GM19328 (cell line): ENCODE data around the gene LHPP.
"Not testable (repeated sequence)": the region's sequence is repeated elsewhere in the genome, so short reads cannot be mapped to it uniquely, and the experiment has no call there.

Source experiments
- ATAC-seq: cut with Tn5 transposase; IDR thresholded peaks from one replicate; pipeline ENCODE4 v1.9.1; 2021; ENCODE audit warnings: mild to moderate bottlenecking, moderate library complexity; ENCODE audit not compliant: unreplicated experiment

Gene LHPP

DNA sequence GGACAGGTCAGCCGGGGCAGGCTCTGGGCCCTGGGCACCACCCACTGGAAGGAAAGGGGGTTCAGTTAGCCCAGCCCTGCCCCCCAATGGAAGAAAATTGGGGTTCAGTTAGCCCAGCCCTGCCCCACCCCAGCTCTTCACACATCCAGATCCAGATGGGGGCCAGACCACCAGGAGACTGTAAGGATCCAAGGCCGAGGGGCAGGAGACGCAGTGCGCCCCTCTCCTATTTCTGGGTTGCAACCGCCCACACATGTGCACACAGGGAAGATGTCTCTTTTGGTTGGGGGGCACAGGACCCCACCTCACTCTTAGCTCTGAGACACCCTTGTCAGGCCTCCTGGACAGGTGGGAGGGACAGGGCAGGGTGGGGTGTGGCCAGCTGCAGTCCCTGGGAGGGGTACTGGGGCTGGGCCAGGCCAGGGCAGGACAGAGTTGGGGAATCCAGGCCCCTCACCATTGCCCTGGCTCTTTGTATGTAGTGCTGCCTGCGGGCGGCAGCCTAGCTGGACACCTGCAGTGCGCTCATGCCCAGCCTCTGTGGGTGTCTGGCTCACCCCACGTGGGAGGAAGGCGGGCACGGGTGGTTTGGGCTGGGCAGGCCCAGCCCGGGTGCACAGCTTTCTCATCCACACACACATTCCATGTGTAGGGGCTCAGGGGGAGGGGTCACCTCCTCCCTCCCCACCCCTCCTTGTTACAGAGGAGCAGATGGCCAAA lies 141.2 kb downstream of the LHPP start:
- ATAC-seq = no peak

DNA sequence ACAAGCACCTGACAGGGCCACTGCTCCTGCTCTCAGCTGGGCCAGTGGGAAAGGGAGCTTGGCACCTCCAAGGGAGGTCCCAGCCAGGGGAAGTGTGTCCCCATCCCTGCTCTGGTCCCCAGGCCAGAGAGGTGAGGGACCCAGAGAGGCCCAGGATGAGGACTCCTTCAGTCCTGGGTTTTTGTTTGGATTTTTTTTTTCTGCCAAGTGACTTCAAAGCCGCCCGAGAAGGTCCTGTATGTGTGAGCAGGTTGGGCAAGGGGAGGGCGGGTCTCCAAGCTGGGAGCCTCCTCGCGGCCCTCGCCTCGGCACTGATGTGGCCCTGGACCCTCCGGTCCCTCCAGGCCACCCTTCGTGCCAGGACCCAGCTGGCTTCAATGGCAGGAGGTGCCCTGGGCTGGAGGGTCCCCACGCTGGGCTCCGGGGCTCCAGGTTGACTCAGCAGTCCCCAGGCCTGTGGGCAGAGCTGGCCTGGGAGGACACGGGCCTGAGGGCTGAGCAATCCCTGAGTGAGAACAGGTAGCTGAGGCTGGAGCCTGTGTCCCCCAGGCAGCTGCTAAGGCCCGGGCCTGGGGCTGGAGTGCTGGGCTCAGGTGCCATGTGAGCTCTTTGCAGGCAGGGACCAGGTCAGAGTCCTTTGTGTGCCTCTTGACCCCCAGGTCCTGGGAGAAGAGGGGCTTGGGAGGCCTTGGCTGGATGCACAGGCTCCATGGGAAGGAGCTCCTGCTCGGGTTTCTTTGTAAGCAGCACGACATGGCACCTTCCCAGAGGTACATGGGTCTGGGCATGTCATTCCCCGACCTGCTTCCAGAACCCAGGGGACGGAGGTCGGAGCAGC lies 142.0 kb downstream of the LHPP start:
- ATAC-seq = no peak

DNA sequence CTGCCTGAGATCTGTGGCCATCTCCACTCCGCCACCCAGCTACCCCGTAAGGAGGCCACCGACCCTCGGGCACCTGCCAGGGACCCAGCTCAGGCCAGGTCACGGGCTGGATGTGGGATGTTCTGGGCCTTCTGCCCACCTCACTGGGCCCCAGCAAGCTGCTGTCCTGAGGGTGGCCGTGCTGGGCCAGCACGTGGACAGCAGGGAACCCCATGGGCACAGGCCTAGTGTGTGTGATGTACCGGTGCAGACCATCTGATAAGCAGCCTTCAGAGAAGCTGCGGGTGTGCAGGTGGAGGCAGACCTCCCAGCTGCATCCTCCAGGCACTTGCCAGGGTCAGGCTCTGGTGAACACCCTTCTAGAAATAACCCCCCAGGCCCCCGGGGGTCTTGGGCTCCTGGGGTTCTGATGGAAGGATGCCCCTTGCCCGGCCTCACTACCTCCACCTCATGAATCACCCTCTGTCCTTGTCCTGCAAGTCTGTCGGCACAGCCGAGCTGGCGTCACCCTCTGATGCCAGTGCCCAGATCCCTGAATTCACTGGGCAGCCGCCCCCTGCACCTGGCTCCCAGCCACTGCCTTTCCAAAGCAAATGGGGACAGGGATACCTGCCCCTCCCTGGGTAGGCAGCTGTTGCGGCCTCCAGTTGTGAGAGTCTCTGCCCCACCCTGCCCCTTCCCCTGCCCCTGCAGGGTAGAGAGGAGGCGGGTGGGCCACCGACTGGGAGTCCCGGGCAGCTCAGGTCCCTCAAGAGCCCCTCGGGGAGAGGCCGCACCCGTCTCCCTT lies 142.8 kb downstream of the LHPP start:
- ATAC-seq = no peak

DNA sequence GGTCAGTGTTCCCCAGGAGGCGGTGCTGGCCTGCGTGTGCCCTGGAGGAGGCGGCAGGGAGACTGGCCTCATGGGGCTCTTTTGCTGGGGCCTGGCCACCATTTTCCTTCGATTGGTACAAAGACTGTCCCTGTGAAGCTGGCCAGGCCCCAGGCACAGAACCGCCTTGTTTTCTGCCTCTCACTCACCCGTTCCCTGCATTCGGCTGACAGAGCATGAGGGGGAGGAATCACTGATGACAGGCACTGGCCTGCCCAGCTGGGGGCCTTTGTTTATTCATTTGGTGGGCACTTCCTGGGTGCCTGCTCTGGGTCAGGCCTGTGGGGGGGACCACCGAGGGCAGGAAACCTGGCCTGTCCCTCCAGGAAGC lies 143.4 kb downstream of the LHPP start:
- no peak for ATAC-seq

DNA sequence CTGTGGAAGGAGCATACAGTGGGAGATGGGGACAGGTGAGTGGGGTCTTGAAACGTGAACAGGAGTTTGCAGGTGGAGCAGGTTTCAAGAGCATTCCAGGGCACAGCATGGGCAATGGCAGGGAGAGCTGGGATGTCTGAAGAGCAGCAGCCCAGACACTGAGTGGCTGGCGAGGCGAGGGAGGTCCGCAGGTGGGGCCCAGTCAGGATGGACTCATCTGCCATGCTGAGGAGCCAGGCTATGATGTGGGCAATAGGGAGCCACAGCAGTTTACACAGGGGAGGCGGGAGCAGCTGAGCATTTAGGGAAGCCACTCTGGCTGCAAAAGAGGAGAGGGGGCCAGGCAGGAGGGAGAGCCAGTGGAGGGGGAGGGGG lies 143.8 kb downstream of the LHPP start:
- no peak for ATAC-seq

DNA sequence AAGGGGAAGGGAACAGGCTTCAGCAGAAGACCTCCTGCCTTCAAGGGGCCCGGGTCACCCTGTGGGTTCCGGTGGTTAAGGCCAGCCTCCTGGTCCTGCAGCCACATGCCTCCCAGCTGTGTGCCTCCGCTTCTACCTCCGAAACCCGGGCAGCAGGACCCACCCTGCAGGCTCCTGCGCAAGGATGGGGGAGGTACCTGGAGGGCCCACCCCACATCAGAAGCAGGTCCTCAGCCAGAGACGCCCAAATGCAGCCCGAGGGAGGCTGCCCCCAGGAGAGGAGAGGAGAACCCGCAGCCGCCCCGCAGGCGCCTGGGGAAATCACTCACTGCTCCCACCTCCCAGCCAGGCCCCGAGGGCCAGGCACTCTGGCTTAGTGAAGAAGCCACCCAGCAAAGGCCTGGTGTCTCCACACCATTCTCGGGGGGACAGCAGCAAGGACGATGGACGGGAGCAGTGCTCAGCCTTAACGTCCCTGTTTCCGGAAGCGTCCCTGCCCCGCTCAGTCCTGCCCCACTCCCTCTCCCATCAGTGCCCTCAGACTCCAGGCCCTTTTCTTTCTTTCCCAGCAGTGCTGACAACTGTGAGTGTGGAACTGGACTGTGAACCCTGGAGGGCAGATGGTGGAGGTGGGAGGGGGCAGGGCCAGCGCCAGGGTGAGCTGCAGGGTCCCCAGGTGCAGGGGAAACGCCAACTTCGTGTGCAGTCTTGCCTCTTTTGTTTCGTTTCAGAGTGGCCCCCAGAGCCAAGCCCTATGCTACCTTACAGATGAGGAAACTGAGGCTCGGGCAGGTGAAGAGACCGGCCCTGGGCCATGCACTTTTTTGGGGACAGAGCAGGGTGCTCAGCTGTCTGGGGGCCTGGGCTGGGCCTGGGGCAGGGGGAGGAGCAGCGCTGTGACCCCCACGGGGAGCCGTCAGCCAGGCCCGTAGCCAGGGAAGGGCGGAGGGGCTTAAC lies 144.5 kb downstream of the LHPP start:
- ATAC-seq = no peak

DNA sequence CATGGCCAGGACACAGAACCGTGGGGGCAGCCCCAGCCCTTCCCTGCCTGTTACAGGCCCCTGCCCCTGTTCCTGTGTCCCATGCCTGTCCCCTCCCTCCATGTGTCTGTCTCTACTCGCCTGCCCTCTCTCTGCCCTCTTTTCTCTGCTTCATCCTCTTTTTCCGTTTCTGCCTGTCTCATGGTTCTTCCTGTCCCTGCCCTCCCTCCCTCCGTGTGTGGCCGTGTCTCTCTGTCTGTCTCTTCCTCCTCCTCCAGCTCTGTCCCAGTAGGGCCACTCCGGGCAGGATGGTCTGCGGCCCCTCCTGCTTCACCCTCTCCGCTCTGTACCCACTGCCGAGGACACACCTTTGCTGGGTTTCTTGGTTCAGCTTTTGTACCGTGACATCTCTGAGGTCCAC lies 145.2 kb downstream of the LHPP start:
- ATAC-seq = no peak

DNA sequence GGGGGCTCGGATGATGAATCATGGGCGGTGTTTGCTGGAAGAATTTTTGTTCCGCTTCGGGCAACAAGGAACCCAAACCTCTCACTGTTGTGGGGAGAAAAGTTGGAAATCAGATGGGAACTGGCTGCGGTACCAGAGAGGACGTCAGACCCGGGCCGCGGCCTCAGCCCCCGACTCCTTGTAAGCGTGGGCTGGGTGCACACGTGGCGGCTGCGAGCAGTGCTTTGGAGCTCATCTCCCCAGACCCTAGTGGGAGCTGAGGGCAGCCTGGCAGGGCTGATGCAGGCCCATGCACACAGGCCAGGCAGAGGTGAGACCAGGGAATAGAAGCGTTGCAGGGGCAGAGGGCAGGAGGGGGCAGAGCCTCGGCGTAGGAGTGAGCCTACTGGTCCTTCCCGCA lies 146.1 kb downstream of the LHPP start:
- ATAC-seq = no peak

DNA sequence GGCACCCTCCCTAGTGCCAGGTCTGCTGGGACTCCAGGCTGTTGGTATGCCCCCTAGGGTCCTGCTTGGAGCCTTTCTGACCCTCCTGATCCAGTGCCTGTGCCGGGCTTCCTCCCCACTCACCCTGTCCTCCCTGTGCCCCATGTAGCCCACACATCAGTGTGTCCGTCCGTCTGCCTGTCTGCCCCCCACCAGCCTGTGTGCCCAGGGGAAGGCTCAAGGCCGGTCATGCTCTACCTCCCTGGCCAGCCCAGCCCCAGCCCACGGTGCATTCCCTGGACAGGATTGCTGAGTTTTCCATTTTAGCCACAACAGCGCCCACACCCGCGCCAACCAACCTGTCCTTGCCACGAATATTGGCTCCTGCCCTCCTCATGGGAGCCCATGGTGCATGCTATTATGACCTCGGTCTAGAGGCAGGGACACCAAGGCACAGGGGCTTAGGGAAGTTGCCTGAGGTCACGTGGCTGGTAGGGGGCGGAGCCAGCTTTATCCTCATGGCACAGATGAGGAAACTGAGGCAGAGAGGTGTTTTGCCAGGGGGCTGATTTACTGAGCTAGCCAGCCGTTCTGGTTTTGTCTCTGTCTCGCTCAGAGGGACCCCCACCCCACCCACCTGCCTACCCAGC lies 146.6 kb downstream of the LHPP start:
- ATAC-seq = no peak

DNA sequence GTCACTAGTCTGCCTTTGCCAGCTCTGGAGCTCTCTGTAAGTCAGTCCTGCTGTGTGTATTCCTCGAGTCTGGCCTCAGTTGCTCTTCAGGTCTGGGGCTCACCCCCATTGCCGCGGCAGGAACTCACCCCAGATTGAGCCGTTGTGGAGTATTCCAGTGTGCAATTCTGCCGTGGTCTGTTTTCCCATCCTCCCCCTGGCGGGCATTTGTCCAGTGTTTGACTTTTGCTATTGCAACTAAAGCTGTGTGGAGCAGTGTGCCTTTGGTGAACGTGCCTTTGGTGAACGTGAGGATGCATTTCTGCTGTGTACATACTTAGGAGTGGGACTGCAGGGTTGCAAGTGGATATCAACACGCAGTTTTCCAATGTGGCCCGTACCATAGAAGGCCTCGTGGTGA lies 148.1 kb downstream of the LHPP start:
- ATAC-seq = no peak

DNA sequence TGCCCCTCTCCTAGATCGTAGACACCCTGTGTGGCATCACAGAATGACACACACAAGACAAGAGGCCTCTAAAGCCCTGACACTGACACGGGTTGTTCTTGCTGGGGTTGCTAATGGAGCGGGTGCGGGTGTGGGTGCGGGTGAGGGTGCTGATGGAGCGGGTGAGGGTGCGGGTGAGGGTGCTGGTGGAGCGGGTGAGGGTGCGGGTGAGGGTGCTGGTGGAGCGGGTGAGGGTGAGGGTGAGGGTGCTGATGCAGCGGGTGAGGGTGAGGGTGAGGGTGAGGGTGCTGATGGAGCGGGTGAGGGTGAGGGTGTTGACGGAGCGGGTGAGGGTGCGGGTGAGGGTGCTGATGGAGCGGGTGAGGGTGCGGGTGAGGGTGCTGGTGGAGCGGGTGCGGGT lies 148.6 kb downstream of the LHPP start:
- not testable (repeated sequence) for ATAC-seq

DNA sequence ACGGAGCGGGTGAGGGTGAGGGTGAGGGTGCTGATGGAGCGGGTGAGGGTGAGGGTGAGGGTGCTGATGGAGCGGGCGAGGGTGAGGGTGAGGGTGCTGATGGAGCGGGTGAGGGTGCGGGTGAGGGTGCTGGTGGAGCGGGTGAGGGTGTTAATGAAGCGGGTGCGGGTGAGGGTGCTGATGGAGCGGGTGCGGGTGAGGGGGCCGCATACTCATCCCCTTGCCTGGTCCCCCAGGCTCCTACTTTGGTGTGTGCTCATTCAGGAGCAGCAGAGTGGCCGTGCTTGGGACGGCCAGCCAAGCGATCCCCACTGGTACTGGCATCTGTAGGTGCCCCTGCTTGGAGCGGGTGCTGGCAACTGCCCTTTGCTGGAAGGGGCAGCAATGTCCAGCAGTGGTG lies 149.2 kb downstream of the LHPP start:
- not testable (repeated sequence) for ATAC-seq

DNA sequence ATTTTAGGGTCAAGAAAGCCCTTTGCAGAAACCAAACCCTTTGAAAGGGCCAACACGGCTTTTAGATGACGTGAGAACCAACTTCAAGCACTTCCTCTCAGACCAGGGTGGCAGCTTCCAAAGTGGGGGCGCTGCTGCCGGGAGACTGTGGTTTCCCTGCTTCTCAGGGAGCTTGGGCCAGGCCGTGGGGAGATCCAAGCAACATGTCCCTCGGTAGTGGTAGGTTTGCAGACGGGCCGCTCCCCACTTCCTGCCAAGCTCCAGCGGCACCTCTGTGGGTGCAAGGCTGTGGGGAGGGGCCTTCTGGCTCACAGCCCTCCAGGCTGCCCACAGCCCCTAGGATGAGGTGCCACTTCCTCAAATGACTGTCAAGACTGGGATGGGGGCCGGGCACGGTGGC lies 150.1 kb downstream of the LHPP start:
- no peak for ATAC-seq

DNA sequence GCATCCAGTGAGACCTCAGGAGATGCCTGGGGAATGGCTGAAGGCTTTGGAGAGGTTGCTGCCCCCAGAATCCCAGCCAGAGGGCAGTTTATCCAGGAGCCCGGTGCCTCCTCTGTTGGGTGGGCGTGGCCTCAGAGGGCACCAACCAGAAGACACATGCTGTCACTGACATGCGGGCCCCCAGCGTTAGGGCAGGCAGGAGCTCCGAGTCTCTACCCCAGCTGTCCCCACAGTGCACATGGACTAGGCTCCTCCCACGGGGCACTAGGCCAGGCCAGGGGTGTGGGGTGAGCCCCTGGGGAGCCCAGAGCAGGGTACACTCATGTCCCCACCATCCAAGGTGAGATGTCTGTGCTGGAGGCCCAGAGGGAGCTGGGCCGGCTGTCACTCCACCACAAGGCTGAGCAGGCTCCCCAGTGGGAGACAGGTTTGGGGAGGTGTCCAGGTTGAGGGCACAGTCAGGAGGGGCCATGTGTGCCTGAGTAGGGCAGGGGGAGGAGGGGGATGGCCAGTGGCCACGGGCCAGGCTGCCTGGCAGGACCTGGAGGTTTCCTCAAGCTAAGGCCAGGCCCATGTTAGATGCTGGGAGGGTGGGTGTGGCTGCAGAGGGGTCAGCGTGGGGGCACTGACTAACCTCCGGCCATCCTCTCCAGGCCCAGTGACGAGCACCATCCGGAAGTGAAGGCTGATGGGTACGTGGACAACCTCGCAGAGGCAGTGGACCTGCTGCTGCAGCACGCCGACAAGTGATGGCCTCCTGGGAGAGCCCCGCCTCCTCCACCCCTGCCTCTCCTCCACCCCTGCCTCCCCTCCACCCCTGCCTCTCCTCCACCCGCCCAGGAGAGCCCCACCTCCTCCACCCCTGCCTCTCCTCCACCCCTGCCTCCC lies 151.2 kb downstream of the LHPP start:
- ATAC-seq = no peak

DNA sequence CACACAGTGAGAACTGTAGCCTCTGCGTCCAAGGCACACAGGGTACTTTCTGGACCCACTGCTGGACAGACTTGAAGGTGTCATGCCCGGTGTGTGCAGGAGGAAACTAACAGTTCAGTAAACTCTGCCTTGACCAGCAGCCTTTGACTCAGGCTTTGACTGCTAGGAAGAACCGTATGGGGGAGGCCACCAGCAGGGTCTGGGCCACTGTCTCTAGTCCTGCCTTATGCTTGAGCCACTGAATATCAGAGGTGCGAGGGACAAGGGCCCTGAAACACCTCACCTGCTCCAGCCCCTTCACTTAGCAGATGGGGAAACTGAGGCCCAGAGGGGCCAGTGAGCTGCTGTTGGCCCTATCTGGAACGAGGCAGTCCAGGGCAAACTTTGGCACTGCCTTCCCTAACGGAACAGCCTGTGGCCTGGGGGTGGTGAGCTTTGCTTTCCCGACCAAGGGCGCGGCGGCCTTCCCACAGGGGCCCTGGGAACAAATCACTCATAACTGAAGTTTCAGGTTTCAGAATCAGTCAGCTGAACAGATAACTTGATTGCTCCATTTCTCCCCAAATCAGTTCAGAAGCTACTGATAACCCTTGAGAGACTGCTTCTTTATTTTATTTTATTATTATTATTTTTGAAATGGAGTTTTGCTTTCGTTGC lies 152.5 kb downstream of the LHPP start:
- ATAC-seq = no peak

DNA sequence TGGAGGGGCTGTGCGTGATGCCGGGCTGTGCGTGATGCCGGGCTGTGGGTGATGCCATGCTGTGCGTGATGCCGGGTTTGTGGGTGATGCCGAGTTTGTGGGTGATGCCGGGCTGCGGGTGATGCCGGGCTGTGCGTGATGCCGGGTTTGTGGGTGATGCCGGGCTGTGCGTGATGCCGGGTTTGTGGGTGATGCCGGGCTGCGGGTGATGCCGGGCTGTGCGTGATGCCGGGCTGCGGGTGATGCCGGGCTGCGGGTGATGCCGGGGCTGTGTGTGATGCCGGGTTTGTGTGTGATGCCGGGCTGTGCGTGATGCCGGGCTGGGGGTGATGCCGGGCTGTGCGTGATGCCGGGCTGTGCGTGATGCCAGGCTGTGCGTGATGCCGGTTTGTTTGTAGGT lies 153.6 kb downstream of the LHPP start:
- ATAC-seq = no peak

DNA sequence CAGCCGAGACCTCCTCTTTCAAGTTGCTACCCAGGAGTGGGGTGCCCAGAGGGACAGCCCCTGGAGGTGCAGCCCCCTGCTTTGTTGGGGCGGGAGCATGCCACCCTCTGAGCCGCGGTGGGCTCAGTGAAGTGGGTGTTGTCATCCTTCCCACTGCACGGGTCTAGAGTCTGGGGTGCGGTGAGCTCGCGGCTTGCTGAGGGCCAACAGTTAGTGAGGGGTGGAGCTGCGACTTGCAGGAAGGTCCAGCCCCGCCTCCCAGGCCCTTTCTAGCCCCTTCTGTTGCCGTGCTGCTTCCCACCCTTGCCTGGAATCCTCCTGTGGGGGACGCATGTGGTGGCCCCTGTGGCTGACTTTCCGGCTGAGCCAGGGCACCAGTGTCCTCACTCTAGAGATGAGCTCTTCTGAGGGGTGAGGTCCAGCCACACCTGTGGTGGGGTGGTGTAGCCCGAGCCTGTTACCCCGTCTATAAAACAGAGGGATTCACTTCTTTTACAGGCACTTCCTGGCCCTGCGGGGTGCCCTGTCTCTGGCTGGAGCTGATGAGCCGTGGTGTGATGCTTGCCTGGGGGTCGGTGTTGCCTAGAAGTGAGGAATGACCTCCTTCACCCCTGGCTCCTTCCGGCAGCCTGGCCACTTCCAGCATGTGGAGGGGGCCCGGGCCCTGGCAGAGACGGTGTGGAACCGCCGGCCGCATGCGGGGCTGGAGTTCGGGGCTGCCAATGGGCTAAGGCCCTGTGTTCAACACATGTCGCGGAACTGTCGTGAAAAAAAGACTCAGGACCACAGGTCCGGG lies 154.6 kb downstream of the LHPP start:
- no peak for ATAC-seq

DNA sequence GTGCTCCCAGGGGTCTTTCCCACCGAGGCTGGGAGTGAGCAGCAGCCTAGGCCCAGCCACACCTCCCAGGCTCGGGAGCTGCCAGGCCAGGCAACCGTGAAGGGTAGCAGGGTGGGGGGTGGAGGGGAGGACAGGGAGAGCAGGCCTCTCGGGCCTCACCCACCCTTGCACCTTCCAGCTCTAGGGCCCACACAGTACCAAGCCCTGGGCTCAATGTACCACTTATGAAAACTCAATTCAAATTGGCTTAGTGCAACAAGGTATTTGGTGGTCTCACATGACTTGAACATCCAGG lies 155.2 kb downstream of the LHPP start:
- no peak for ATAC-seq
